Hepatocyte (in vitro differentiated cells): ENCODE measurements around the gene AUTS2.

ENCODE experiments used
- EZH2 ChIP-seq: fragments of 200-600 bp; sonication (generic); IDR thresholded peaks from 2 replicates; pipeline ENCODE4 v1.6.1; 2016; ENCODE audit warnings: antibody characterized with exemption, mild to moderate bottlenecking, borderline replicate concordance
- EZH2phosphoT487 ChIP-seq: fragments of 200-600 bp; sonication (generic); IDR thresholded peaks from one replicate; pipeline ENCODE4 v1.6.1; 2018; ENCODE audit warnings: antibody characterized with exemption, mild to moderate bottlenecking, low read depth, moderate library complexity; ENCODE audit not compliant: unreplicated experiment, severe bottlenecking
- TF ChIP-seq, protein P1 (sequence below): fragments of 200-600 bp; sonication (generic); IDR thresholded peaks from 2 replicates; pipeline ENCODE4 v1.5.1; 2016; ENCODE audit warnings: antibody characterized with exemption, mild to moderate bottlenecking; ENCODE audit not compliant: poor library complexity

DNA sequence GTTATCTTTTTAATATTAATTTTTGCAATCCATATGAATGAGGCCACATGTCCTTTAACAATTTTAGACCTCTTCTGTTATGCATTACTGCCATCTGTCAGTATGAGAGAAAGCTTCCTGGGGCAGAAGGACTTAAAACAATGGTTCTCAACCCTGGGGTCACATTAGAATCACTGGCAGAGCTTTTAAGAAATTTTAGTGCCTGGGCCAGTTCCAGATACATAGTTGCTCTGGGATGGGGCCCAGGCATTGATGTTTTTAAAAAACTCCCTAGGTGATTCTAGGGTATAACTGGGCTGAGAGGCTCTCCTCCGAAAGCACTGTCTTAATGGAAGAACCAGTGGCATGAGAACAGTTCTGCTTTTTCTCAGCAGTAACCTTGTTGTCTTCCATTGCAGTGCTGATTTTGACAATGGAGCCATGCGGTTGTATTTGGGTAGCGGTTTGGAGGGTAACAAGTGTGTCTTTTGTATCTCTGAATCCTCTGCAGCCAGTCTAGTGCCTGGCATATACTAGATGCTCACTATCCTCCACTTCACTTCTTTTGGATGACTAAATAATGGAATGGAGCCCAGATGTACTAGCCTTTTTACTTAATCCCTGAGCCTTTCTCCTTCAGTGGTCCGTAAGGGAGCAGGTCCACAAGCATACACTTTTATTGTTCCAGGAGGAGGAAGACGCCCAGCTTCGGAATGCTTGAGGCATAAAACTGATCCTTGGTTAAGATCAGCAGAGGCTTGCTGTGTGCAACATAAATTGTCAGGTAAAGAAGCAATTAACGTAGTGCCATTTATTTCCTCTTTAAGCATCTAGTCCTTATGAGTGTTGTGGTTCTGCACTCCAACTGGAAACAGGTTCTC lies 227.1 kb downstream of the AUTS2 start:
- TF ChIP-seq, protein P1, sequence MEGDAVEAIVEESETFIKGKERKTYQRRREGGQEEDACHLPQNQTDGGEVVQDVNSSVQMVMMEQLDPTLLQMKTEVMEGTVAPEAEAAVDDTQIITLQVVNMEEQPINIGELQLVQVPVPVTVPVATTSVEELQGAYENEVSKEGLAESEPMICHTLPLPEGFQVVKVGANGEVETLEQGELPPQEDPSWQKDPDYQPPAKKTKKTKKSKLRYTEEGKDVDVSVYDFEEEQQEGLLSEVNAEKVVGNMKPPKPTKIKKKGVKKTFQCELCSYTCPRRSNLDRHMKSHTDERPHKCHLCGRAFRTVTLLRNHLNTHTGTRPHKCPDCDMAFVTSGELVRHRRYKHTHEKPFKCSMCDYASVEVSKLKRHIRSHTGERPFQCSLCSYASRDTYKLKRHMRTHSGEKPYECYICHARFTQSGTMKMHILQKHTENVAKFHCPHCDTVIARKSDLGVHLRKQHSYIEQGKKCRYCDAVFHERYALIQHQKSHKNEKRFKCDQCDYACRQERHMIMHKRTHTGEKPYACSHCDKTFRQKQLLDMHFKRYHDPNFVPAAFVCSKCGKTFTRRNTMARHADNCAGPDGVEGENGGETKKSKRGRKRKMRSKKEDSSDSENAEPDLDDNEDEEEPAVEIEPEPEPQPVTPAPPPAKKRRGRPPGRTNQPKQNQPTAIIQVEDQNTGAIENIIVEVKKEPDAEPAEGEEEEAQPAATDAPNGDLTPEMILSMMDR, result peak; percentile 24
- TF ChIP-seq EZH2 (no peak), EZH2phosphoT487 (no peak)
